Measurements from ENCODE around the gene CPEB3.
"Not testable (repeated sequence)": the region's sequence is repeated elsewhere in the genome, so short reads cannot be mapped to it uniquely, and the experiment has no call there.

Gene CPEB3

DNA sequence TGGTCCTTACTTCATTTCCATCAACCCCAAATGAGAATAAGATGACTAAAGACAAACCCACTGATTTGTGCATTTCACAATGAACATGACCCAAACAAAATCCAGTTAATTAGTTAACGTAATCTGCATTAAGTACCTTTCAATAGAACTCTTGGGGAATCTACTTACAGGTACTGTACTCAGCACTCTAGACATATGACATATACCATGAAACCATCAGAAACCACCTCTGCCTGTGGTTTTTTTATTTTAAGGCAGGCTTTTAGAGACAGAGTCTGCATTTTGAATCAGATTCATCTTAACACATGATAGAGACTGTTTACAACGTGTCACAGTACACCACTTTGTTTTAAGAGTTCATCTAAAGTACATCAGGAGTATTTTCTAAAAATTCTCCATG lies 198.9 kb downstream of the CPEB3 start:
- no peak for DNase-seq

DNA sequence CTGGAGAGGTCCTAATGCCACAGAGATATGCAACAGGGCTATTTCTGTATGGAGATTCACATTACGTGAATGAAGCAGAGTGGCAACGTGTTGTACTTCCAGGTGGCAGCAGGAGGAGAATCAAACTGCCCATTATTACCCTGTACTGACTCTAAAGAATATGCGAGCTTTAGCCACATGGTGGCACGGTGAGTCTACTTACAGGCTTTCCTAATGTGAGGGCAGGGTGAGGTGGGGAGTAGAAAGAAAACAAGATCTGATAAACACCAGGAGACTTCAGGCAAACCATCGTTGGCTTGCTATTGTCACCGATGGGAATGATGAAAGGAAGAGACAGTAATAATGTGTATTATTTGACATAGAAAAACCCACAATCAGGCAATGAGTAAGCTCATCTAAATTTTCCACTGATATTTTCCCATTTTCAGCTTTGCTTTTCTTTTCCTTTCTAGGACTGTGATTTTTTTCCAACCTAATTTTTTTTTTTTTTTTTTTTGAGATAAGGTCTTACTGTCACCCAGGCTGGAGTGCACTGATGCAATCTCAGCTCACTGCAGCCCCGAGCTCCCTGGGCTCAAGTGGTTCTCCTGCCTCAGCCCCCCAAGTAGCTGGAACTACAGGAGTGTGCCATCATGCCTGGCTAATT lies 203.0 kb downstream of the CPEB3 start:
- peak; percentile 71 for DNase-seq

DNA sequence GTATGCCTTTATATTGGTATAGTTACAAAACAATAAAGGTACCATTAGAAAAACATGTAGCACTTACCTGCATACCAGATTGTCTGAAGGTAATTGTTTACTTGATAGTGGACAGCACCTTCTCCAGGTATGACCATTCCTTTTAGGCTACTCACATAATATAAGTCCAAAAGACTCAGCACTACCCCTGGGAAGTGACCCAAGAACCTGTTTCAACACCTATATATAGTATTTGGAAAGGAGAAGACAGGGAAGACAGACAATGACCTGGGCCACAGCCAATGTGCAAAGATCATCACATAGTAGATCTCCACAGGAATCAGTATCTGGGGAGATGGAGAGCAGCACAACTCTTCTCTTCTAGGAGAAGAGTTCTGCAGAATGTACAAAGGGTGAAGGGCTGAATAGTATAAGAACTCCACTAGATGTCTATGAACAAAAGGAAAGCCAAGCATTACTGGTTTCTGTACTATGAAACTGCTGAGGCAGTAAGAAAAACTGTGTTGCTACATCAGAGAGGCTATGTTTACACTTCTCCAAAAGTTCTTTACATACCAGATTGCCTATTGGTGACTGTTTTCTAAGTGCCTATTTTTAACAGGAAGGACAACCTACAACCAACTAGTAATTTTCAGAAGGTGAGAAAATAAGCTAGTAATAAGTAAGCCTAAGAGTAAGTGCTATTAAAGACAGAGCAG lies 208.1 kb downstream of the CPEB3 start:
- no peak for DNase-seq

DNA sequence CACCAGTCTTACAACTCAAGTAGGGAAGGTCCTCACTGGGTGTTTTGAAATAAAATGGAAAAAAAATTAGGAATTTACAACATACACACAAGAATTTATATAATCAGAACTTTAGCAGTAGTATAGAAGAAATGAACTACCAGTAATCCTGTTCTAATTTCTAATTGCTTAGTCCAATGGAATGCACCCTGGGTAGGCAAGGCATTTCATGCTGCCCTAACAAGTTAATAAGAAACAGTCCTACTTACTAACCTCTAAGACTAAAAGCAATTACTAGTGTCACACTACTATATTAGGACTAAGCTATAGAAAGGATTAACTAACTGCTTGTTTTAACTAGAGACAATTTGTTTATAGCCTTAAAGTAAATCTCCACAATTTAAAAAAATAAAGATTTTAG lies 209.2 kb downstream of the CPEB3 start:
- DNase-seq: no peak

DNA sequence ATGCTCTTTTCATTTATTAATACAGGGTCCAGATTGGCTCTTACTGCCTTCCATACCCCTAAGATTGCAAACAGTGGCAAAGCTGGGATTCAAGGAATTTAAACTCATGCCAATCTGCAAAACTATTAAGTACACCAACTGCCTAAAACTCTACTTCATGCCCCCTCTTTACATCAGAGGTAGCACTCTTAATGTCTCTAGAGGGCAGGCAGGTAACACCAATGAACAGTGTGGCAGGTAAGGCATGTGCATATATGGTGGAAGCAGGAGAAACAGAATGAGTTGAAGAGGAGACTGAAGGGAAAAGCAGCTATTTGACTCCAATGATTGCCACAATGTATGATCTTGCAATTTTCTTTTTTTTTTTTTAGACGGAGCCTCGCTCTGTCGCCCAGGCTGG lies 210.6 kb downstream of the CPEB3 start:
- DNase-seq: no peak

DNA sequence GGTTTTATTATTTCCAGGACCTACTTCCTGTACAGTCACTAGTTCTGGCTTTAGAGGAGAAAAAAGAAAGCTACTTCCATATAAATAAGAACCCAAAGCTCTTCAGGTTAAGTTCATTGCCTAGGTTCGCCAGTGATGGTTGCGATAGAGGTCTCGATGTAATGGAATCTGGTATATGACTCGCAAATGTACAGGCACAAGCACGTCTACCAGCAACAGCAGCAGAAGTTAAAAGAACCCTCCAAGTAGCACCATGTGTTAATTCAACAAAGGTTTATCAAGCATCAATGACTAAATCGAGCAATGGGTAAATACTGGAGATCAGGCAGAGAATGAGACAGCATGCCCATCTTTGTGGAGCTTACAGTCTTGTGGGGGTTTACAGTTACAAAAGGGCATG lies 211.9 kb downstream of the CPEB3 start:
- DNase-seq: no peak

DNA sequence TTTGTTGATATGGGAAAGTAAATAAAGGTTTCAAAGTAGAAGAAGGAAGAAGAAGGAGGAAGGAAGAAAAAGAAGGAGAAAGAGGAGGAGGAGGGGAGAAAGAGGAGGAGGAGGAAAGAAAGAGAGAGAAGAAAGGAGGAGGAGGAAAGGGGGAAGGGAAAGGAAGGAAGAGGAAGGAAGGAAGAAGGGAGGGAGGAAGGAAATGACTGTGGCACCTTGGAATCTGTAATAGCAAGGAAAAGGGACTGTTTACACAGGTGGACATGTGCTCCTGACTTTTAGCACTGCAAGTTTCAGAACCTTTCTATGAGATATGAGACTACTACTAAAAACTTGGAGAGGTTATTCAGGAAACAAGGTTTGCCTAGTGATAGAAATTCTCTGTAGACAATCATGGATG lies 214.2 kb downstream of the CPEB3 start:
- no peak for DNase-seq

DNA sequence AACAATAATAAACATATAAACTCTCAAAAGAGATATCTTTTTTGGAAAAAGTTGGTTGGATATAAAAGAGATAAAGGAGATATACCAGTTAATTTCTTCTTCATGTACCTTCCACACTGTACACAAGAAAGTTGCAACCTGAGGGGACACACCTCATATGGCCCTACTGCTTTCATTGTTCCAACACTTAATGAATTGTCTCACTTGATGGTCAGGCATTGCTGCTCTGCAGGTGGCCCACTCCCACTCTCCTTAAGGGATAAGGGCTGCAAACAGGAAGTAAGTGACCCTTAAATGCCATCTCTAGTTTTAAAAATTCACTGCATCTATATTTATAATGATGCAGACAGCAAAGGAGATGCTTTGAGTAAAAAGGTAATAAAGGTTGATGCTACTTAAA lies 215.0 kb downstream of the CPEB3 start:
- DNase-seq: no peak

DNA sequence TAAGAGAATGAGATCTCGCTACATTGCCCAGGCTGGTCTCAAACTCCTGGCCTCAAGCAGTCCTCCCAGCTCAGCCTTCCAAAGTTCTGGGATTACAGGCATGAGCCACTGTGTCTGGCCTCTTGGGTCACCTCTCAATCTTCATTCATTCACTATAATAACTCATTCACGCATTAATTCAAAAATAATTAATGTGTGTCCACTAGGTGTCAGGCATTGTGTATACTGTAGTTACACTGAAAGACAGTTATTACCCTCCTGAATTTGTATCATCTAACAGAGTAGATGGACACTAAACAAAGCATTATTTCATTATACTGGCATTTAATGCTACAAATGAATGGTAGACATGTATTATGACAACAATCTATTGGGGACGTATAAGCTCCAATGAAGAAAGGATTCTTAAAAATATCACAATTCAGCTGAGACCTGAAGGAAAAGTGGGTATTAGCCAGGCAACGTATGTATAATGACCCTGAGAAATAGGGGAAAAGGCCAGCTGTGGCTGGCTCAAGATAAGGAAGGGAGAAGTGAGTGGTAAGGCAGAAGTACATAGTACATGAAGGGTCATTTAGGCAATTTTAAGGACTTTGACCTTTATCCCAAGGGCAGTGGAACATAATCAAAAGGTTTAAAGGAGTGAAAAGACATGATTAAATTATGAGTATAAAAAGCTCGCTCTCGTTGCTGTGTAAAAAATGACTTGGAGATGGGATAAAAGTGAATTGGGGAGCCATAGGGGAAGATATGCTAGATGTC lies 216.6 kb downstream of the CPEB3 start:
- no peak for DNase-seq

DNA sequence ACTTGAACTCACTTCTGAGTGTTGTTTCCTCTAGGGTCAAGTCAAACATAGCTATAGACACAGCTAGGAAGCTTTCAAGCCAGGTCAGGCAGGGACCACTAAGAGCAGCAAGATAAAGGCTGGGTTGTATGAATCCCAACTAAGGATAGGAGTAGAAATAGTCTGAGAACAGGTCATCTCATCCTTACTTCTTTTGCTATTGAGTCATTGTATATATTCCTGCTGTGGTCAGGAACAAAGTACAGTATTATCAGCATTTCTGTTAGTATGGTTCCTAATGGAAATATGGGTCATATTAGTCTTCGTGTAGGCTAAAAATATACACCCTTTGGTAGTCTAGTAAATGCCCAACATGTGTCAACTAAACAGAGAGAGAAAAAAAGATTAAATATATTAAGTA lies 222.0 kb downstream of the CPEB3 start:
- no peak for DNase-seq

DNA sequence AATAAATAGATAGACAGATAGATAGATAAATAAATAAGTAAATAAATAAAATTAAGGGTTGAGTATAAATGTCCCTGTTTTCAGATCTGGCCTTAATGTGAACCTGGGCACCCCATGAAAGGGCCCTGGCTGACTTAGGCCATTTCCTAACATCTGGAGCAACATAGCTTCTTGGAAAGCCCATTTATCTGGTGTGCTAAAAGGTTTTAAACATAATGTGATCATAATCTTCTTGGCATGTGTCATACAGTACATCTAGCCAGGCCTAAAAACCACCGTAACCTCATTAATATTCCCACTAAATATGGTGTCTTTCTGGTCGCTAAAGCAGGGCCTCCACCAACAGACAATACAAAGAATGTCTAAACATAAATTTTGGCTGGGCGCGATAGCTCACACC lies 224.5 kb downstream of the CPEB3 start:
- DNase-seq: no peak

DNA sequence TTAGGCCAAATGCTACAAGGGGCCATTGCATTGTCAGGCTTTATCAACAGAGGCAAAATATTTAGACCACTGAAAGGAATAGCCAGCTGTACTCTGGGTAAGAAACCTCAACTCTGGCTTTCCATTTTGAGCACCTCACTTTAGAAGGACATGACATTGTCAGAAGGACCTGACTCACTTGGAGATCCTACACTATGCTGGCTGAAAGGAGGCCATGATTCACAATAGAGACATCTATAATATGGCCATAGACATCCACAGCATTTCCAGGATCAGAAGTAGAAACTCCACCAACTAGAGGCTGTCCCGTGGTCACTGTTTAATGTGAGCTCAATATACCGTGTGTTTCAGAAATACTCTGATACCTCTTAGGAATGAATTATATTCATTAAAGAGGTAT lies 226.4 kb downstream of the CPEB3 start:
- DNase-seq: no peak

DNA sequence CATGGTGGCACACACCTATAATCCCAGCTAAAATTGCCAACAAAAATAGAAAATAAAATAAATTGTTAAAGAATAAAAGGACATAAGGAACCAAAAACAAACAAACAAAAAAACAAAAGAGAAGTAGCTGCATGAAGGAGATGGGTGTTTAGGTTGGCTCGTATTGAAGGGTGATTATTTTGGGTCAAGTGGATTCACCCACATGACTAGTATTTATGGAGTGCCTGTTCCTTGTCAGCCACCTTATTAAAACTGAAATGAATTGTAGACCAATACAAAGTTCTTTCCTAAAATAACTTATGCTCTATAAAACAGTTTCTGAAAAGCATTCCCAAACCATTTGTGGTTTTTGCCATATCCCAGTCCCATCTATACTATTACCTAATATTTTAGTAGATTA lies 228.6 kb downstream of the CPEB3 start:
- DNase-seq: no peak

DNA sequence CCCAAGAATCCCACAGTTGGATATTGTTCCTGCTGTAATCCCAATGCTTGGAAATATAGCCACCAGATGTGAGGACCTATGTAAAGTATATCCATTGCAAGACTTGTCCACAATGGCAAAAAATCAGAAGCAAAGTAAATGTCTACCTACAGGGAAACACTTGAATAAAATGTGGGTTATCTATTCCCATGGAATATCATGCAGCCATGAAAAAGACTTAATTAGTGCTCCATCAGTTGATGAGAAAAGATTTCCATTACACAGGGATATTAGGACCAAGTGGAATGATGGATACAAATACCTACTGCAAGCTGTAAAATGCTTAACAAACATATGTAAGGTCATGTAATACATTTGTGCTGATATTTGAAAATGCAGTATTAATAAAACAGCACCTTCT lies 236.1 kb downstream of the CPEB3 start:
- DNase-seq: no peak

DNA sequence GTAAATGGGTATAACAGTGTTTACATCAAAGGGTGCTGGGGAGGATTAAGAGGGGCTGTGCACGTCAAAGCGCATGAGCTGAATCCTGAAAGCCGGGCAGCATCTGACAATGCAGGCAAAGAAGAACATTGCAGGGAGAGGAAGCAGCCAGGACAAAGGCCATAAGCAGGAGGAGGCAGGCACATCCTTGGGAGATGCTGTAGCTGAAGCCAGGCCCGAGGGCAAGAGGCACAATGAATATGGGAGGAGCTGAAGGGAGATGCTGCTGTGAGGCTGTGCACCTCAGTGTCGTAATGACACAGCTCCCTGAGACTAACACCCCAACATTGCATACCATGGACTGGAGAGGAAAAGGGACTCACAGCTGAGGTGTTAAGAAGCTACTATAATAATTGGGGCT lies 238.1 kb downstream of the CPEB3 start:
- no peak for DNase-seq

DNA sequence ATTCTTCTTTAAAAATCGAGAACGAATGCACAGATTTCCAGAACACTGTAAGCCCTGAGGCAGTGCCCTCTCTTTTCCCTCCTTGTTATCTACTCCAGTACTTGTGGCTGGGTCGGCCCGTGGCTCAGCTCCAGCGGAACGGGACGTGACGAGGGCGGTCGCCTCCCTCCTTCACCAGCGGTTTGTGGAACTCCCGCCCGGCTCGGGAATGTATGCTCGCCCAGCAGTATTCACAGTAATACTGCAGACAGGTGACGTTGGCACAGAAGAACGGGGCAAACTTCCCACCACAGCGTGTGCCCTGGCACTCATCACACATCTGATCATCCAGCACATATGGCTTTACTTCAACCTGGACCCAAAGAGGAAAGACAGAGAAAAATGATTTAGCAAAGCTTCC lies 238.8 kb downstream of the CPEB3 start:
- no peak for DNase-seq

DNA sequence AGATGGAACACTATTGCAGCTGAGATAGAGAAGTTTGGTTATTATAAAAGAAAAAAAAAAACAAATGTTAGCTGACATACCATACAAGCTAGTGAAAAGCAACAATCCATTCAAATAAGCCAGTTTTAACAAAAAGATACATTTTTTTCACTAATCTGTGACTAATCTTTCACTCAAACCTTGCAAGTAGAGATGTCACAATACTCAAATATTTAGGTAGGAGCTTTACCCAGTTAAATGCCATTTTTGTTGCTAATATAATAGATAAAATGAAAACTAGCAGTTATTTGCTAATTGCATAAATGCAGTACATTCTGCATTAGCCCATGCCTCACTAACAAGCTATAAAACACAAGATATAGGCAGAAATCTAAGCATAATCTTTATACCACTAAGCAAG lies 243.7 kb downstream of the CPEB3 start:
- no peak for DNase-seq

DNA sequence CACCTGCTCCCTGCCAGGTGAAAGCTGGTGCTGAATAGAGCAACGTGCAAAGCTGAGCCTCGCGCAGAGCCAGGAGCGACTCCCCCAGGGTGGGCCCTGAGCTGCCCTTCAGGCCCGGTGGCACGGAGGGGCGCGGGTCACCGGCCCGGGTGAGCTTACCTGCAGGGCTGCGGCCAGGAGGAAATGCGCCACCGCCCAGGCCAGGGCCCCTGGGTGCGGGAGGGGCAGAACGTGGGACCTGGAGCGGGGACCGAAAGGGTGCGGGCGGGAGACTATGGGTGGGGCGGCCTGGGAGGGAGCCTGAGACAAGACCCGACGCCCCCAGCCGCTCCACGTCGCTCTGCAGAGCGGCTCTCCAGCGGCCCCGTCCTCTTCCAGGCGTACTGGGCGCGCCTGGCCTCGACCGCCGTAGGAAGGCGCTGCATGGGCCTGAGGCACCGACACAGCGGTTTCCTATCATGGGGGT lies 245.2 kb downstream of the CPEB3 start:
- no peak for DNase-seq

DNA sequence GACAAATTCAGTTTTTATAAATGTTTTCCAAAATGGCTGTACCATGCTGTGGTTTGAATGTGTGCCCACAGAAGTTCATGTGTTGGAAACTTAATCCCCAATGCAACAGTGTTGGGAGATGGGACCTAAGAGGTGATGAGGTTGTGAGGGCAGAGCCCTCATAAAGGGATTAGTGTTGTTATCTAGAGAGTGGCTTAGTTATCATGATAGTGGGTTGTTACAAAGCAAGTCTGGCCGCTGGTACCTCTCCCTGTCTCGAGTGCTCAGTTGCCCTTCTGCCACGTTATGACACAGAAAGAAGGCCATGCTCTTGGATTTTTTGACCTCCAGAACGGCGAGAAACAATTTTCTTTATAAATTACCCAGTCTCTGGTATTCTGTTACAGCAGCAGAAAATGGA lies 248.3 kb downstream of the CPEB3 start:
- DNase-seq: no peak

DNA sequence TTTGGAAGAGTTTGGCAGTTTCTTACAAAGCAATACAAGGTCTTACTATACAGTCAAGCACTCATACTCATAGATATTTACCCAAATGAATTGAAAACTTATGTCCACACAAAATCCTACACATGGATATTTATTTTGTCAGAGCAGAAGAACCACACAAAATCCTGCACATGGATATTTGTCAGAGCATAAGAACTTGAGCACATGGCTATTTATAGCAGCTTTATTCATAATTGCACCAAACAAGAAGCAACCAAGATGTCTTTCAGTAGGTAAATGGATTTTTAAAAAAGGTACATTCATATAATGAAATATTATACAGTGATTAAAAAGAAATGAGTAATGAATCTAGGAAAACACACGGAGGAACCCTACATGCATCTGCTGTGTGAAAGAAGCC lies 251.9 kb downstream of the CPEB3 start:
- DNase-seq: no peak

DNA sequence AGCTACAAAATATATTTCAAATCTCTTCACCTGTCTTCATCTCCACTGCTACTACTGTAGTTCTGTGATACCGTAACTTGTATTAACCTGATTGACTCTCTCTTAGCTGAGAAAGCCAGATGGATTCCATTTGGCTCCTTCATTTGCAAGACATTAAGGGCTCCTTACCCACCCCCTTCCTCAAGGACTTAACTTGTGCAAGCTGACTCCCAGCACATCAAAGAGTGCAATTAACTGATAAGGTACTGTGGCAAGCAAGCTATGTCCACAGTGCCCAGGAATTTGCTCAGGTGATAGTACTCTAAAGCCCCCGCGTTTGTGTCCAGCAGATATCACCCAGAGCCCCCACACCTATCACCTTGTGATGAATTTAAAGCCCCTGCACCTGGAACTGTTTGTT lies 257.8 kb downstream of the CPEB3 start:
- DNase-seq: not testable (repeated sequence)

DNA sequence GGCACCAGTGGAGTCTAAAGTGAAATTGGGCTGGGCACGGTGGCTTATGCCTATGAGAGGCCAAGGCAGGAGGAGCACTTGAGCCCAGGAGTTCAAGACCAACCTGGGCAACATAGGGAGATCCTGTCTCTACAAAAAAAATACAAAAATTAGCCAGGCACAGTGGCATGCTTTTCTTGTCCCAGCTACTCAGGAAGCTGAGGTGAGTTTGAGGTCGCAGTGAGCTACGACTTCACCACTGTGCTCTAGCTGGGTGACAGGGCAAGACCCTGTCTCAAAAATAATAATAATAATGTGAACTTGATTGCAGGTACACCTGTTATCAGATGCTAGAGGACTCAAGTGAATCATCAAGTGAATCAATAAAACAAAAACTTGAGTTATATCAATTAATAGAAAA lies 259.3 kb downstream of the CPEB3 start:
- no peak for DNase-seq

DNA sequence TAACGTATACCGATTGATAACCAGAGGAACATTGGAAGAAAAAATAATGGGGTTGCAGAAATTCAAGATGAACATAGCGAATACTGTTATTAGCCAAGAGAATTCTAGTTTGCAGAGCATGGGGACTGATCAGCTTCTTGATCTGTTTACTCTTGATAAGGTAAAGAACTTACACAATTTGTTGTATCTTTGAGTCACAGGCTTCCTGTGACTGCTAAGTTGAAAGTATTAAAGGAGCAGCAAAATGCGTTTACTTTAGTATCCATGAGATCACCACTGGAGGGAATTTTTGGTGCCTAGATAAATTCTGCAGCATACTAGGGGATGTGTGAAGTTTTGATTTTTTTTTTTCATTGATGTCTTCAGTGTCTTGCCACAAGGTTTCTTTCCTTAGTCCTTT lies 263.7 kb downstream of the CPEB3 start:
- no peak for DNase-seq

DNA sequence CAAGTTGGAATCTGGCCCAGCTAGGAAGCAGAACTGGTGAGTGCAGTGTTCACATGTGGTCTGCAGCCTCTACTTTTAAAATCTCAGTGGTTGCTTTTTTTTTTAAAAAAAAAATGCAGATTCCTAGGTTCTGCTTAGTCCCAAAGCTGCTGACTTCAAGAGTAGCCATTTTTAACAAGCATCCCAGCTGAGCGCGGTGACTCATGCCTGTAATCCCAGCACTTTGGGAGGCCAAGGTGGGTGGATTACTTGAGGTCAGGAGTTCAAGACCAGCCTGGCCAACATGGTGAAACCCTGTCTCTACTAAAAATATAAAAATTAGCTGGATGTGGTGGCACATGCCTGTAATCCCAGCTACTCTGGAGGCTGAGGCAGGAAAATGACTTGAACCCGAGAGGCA lies 265.5 kb downstream of the CPEB3 start:
- DNase-seq: not testable (repeated sequence)
